Right renal pelvis (tissue), 4 donors: ENCODE data around the gene NEK6. TPM values are rescaled to one million over a fixed set of nuclear protein-coding genes. Genes with fewer than 3 reads are reported as not detected.

ENCODE experiments used
- DNase-seq, 4 donors: peaks; one replicate each; pipeline ENCODE4 v3.0.0-alpha.2; 2013; ENCODE audit warnings: low read depth in 4 of 4, low spot score in 3 of 4, missing footprints in 1 of 4
- polyA plus RNA-seq, 4 donors: library from polyadenylated mRNA; unstranded; fragments of 120-200 nt; gene quantifications; one replicate each; pipeline ENCODE4 v1.2.1, GENCODE V29; 2013; ENCODE audit not compliant: insufficient read length in 4 of 4

Gene NEK6
- polyA plus RNA-seq, 4 donors: 26.7 to 35.1 (median 29.6) TPM

DNA sequence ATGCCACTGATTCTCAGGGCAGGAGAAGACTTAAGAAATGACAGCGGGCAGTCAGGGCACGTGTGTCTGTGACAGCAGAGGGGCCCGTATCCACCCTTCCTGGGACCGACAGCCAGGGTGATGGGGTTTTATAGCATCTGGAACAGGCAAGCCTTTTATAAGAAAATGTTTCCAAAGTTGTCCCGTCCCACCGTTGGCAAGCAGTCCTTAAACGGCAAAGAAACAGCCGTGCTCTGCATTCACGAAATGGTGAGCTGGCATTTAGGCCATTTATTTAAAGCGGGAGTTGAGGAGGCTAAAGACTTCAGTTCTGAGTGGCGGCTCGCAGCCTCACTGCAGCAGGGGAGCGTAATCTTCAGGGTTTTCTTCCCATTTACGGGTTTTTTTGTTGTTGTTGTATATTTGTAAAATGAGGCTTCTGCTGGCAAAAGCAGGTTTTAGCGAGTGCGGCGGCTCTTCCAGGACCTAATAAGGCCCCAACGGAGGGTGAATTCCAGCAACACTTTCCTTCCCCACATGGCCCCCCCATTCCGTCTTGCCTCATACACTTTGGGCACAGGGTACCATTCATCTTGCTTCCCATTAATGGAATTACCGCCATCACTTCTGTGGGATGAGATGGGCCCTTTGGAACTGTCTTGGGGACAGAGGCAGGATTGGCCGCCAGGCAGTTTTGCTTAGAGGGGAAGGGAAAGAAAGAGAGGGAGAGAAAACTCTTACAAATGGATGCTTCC lies 15.8 kb downstream of the NEK6 start:
- DNase-seq: no peak

DNA sequence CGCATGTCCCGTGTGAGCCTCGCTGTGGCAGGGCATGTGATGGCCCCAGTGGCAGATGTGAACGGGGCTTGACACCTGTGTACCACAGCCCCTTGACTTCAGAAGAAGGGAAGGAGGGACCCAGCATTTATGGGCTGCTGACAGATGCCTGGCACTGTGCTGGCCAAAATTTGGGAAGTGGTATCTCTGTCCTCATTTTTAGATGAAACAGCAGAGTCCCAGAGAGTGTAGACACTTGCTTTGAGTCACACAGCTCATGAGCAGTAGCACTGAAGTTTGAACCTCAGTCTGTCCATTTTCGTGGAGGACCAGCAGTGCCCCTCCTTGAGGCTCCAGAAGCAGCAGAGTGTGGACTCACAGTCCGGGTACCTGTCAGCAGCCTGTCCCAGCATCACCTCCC lies 16.5 kb downstream of the NEK6 start:
- no peak for DNase-seq

DNA sequence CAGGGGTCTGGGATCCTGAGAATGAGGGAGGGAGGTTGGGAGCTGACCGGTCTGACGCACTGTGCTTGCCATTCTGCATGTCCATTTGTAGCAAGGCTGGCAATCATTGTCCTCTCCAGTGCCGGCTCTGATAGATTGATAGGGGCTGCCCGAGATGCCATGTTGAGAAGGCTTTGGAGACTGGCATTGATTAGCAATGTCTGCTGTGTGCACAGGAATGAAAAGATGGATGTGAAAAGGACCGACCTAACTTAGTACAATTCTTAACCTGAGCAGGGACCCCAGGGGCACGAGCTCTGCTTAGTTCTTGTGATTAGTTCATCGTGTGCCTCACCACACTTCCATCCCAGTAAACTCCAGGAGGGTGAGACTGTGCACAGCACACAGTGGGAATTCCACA lies 17.0 kb downstream of the NEK6 start:
- DNase-seq: no peak

DNA sequence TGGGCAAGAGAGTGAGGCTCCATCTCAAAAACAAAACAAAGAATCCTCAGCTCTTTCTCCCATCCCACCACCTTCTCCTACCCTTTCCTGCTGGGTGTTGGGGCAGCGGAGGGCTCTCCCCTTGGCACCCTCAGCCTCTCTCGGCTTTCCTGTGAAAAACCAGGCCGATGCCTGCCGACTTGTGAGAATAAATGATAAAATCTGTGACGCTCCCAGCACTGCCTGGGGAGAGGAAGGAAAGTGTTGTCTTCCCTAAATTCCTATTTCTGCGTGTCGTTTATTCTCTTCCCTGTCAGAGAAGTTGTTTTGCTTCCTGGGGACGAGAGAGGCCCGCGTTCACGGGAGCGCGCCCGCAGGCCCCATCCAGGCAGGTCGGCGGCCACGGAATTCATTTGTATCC lies 19.7 kb downstream of the NEK6 start:
- DNase-seq: no peak

DNA sequence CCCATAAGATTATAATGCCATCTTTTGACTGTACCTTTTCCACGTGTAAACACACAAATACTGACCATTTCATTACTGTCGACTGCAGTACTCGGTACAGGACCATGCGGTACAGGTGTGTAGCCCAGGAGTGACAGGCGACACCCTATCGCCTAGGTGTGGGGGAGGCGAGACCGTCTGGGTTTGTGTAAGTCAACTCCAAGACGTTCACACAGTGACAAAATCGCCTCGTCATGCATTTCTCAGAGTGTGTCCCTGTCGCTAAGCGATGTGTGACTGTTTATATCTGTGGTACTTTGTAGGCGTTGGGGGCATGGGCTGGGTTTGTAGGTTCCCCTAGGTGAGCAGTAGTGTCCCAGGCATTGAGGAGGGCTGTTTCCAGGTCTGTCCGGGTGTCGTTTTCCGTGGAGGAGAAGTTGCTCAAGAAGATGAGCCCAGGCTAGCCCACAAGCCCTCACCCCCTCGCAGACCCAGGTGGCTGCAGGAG lies 20.3 kb downstream of the NEK6 start:
- no peak for DNase-seq

DNA sequence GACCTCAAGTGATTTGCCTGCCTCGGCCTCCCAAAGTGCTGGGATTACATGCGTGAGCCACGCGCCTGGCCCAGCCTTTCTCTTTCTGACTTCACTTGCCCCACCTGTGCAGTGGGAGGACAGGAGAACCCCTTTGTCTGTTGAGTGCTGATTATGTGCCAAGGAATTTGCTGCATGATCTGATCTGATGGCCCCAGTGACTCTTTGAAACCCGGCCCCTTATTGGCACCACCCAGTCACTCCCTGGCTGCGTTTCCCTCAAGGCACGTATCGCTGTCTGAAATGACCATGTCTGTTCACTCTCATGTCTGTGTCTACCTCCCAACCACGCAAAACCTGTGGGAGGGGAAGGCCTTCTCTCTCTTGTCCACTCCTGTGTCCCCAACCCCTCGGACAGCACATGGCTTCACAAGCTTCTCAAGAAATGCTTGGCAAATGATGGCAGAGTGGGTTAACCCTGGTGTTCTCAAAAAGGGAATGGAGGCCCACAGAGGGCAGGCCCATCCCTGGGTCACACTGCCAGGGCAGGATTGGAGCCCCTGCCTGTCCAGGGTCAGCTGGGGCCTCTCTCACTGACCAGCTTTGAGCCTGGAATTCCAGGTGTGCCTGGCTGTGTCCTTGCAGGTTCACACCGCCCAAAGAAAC lies 21.9 kb downstream of the NEK6 start:
- no peak for DNase-seq

DNA sequence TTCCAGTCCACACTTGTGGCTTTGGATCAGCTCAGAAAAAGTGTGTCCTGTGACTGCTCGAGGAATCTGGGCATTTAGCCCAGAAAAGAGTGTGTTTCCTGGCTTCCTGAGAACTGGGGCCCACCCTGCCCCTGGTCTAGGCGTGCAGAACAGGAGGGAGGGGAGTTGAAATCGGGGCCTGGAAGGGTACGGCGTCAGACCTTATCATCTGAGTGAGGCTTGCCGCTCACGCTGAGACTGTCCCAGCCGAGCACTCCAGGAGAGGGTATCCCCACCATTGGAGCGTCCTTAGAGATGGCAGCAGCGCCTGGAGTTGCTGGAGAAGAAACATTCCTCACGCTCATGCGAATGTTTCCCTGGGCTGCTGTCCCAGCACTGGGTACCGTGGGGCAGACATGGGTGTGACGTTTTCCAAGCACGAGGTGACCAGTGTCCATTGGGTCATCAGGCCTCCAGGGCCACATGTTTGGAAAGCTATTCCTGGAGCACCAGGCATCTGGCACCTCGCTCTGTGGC lies 22.5 kb downstream of the NEK6 start:
- DNase-seq: peak in 2 of 4 donors; percentile 71 to 75

DNA sequence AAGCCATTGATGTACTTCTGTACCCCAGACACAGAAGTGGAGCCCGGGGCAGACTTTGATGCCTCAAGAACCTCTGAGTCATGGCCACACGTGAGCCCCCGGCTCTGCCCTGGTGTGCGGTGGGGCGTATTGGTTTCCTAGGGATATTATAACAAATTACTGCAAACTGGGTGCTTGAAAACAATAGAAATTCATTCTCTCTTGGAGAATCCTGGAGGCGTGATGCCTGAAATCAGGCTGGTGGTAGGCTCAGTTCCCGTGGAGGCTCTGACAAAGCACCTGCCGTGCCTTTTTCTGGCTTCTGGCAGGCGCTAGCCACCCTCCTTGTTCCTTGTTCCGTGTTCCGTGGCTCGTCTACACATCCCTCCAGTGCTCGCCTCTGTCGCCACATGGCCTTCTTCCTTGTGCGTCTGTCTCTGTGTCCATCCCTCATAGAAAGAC lies 24.2 kb downstream of the NEK6 start:
- no peak for DNase-seq

DNA sequence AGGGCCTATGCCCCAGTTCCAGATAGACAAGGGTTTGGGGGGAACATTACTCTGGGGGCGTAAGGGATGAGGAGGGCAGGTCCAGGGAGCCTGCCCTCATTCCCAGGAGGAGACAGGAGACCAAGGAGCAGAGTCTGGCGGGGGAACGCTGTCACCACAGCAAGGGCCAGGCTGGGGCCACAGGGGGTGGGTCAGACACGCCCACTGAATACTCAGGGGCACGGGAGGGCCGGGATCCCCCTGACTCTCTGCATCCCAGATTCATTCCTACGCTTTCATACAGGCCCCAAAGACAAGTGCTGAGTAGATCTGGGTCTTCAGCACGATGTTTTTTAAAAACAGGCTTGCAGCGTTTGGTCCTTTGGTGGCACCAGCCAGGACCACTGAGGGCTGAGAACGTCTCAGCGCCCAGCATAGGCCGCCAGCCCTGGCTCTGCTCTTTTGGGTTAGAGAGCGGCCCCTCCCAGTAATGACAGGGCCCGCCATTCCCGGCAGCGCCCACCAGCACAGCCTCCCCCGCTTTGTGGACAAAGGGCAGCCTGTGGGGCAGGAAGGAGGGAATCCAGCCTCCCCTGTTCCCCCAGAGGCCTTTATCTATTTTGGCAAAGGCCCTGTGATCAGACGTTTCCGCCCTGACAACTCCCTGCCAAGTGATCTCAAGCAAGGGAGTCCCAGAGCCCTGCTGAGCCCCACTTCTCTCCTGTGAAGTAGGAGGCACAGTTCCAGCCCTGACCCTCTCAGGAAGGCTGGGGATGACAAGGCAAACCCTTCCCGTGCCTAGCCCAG lies 24.9 kb downstream of the NEK6 start:
- no peak for DNase-seq

DNA sequence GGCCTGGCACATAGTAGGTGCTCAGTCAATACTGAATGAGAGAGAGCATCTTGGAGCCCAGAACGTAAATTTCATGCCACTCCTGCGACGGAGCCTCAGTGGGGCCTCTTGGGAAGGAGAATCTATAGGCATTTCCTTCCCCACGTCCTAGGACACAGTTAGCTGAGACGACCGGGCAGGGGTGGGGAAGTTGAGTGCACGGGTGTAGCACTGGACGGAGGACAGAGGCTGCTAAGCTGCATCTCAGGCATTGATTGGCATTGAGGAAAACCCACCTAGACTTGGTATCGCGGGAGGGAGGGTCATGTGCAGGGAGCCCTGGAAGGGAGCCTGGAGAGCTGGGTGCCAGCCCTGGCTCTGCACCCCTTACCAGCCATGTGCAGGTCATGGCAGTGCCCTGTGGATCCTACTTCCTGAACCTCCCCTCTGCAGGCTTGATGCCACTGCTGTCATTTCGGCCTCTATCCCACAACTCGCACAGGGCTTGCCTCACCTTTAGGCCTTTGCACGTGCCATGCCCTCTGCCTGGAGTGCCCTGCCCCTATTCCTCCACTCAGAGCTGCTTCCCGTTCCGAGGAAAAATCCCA lies 25.6 kb downstream of the NEK6 start:
- no peak for DNase-seq

DNA sequence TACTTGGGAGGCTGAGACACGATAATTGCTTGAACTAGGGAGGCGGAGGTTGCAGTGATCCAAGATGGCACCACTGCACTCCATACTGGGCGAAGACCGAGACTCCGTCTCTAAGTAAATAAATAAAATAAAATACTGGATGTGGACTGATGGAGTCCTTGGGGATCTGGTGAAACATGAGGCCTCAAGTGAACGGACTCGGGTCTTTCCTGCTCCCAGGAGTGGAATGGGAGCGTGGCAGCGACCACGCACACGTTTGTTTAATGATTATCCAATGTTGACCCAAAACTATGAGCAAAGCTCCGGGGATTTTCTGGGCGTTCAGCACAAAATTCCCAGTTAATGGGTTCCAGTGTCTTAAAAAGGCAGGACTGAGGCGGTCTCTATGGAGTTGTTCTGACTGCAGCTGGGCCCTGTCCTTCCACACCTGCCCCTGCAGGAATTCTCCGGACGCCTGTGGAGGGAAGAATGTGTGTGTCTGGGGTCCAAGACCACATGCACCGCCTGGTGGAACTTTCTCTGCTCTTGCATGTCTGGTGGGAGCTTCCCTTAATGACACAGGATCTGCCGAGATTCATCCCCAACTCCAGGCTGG lies 26.6 kb downstream of the NEK6 start:
- no peak for DNase-seq

DNA sequence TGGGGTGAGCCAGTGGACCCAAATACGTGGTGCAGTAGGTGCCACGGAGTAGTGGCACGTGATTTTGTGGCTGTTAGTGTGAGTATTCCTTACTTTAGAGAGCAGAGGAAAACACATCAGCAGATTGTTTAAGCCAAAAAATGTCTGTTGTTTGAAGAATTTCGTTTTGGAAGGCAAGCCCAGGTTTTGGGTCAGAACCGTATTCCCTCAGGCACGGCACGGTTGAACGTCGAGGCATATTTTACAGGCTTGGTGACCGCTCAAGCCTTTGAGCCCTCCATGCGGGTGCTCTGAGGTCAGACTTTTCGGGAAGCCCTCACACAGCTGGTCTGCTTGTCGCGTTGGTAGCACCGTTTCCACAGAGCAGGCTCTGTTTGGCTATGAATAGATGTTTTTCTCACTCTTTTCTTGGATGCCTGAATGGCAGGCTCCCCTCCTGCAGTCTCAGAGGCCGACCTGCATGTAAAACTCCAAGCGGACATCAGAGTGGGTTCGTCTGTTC lies 27.2 kb downstream of the NEK6 start:
- DNase-seq: no peak

DNA sequence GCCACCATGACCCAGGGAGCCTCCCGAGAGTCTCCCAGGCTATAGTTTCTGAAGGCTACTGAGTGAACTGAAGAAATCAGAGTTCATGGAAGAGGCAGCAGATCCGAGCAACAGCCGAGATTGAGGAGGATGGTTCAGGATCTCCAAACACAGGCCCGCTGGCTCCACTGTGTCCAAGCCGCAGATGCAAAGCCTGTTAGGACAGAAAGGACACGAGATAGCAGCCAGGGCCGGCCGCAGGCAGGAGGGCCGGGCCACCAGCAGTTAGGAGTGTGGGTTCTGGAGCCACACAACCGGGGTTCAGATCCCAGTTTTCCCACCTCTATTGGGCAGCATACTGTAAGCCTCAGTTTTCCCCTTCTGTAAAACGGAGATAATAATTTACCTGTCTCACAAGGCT lies 27.7 kb downstream of the NEK6 start:
- no peak for DNase-seq

DNA sequence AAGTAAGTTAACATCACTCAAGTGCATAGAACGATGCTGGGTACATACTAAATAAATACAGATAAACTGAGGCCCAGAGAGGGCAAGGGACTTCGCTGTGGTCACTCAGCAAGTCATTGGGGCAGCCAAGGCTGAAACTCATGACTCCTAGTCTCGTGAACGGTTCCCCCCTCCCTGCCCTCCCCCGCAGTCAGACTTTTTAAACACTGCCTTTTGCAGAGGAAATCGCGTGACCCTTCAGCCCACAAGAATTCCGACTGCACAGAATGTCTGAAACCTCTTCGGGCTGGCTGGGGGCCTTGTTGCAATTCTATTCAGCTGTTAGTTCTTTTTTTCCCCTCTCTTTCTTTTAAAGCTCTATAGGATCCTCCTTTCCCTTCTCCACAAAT lies 28.1 kb downstream of the NEK6 start:
- peak in 3 of 4 donors; percentile 63 to 74 (median 73) for DNase-seq

DNA sequence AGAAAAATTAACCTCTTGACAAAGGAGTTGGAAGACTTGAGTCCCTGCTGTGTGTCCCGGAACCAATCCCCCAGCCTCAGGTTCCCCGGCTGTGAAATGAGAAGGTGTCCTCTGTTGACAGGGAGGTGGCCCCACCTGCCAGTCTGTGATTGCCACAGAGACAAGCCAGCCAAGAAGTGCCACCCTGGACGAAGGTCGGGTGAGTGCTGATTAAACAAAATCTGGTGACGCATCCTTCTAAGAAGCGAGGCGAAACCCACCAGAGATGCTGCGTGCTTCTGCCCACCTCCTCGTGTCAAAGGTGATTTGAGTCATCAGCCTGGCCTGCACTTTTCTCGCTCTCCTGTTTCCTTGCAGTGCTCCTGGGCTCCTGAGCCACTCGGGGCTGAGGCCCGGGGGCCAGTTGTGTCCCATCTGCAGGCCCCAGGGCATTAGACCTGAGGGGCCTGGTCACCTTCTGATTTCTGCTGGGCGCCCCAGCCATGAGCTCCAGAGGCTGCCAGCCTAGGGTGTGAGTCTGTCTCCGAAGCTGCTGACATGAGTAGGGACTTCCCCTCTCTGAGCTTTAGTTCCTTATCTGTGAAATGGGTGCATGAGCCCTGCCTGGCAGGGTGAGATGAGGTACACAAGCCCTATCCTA lies 28.7 kb downstream of the NEK6 start:
- DNase-seq: no peak

DNA sequence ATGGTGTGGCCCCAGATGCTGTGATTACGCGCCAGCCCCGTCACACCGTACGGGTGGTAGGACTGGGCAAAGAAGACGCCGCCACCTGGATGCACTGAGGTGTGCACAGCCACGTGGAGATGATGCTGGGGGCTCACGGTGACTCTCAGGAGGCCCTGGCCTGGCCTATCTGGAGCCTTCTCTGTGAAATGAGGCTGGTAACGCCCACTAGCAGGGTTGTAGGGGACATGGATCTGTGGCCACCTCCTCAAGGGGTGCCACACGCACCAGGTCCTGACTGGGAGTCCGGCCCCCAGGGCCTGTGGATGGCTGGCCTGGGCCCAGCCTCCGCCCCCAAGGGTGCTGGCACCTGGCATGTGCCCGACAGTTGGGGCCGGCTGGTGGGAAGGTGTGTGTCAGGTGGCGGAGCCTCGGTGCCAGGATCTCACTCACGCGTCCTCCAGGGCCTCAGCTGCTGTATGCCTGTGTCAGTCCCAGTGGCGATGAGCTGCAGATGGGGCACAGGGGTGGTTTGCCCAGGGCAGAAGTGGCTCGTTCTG lies 32.4 kb downstream of the NEK6 start:
- DNase-seq: no peak

DNA sequence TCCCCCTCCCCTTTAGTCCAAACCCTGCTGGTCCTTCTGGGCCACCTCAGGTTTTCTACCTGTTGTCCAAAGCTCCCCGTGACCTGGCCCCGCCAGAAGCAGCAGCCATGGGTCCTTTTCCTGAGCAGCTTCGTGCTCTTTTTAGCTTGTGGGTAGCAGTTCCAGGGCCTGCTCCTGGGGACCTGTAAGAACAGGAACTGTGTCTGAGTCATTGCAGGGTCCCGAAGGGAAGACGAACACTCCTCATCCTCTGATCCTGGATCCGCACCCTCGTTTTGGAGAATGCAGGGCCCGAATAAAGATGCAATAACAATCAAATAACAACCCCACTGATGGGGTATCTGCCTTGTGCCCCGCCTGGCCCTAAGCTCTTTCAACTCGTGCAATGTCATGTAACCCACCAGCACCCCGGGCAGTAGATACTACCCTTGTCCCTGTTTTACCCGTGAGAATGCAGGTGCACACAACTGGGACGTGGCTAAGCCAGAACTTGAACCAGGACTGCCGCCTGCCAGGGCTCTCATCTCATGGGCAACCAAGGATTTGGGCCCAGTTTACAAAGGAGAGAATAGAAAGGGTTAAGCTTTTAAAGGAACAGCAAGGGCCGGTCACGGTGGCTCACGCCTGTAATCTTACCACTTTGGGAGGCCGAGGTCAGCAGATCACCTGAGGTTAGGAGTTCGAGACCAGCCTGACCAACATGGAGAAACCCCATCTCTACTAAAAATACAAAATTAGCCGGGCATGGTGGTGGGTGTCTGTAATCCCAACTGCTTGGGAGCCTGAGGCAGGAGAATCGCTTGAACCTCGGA lies 33.2 kb downstream of the NEK6 start:
- DNase-seq: no peak

DNA sequence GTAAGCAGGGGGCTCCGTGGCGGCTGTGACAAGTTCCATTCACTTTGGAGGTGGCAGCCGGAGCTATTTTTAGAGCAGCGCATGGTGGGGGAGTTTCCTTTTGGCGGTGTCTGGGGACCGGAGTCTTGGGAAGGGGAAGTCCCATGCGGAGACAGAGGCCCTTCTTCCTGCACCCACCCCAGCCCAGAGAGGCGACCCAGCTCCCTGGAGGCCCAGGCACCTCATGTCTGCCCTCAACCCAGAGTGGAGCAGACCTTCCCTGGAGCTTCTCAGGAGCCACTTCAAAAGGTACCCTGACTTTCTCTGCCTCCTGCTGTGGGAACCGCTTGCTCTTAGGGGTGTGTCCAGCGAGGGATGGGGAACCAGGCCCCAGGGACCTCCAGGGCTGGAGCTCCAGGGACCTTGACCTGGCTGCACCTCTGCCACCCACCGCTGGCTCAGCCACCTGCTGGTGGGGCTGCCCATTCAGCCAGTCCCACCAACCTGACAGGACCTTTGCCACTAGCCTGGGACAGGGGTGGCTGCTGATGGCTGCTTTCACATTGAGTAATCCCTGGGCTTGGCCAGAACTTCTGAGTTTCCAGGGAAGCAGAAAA lies 34.1 kb downstream of the NEK6 start:
- DNase-seq: no peak
